Glomerular visceral epithelial cell (primary cell): ENCODE data around the gene SLC20A1.
A peak's percentile ranks its signal among the peaks of the same experiment; 100 is the strongest.
"Not testable (repeated sequence)": the region's sequence is repeated elsewhere in the genome, so short reads cannot be mapped to it uniquely, and the experiment has no call there.

Experiments used
- DNase-seq: peaks from one replicate; pipeline ENCODE4 v3.0.0-alpha.2; 2016; ENCODE audit errors: extremely low spot score

The SLC20A1 gene

GRCh38 chr2:112683550-112684414 lies 38.0 kb downstream of the SLC20A1 start:
- no peak for DNase-seq

DNA sequence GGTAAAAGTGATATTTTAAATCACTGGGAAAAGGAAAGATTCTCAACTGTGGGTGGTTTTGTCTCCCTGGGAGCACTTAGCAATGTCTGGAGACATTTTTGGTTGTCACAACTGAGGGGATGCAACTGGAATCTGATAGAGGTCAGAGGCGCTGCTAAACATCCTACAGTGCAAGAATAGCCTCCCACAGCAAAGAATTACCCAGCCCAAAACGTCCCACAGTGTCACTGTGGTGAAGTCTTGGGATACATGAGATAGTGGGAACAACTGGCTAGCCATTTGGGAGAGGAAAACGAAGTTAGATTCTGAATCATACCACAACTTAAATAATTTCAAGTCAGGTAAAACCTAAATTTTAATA lies 38.7 kb downstream of the SLC20A1 start:
- DNase-seq = no peak

DNA sequence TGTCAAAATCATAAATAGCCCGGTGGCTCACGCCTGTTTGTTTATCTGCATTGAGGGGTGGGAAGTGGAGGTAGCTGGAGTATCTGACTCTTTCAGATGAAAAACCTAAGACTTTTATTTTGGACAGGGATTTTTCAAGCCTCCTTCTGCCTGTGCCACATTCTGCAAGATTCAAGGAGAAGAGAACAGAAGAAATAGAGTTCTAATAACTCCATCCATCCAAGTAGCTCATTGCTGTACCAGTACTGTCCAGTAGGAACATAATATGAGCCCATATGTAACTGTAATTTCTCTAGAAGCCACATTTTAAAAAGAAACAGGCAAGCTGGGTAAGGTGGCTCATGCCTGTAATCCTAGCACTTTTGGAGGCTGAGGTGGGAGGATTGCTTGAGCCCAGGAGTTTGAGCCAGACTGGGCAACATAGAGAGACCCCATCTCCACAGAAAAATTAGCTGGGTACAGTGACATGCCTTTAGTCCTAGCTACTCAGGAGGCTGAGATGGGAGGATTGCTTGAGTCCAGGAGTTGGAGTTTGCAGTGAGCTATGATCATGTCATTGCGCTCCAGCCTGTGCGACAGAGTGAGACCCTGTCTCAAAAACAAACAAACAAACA lies 39.6 kb downstream of the SLC20A1 start:
- no peak for DNase-seq

- no peak for DNase-seq
Measured at GRCh38 chr2:112686348-112687217, 40.8 kb downstream of the SLC20A1 start.

- DNase-seq = no peak
Measured at GRCh38 chr2:112687522-112687921, 41.8 kb downstream of the SLC20A1 start.

DNA sequence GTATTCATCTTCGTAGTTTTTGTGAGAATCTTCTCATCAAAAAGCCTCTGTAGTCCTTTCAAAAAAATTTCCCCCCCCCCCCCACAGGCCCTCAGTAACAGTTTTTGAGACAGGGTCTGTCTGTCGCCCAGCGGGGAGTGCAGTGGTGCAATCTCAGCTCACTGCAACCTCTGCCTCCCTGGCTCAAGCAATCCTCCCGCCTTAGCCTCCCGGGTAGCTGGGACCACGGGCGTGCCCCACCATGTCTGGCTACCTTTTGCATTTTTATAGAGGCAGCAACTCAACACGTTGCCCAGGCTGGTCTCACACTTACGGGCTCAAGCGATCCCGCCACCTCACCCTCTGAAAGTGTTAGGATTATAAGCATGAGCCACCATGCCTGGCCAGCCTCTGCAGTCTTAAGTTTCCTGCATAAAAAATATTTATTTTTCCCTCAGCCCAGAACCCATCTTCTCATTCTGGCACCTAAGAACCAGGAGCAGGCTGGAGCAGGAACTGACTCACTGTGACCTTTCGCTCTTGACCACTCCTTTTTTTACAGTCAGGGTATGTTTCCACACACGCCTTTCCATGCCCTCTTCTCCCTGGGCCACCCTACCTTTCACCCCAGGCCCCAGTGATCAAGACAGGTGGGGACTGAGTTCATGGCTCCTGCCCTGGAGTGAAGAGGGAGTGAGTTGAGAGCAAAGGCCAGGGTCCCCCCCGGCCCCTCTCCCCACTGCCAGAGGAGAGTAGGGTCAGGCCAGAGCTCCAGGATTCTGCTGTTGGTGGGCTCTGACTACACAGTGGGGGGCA lies 42.5 kb downstream of the SLC20A1 start:
- DNase-seq = no peak

DNA sequence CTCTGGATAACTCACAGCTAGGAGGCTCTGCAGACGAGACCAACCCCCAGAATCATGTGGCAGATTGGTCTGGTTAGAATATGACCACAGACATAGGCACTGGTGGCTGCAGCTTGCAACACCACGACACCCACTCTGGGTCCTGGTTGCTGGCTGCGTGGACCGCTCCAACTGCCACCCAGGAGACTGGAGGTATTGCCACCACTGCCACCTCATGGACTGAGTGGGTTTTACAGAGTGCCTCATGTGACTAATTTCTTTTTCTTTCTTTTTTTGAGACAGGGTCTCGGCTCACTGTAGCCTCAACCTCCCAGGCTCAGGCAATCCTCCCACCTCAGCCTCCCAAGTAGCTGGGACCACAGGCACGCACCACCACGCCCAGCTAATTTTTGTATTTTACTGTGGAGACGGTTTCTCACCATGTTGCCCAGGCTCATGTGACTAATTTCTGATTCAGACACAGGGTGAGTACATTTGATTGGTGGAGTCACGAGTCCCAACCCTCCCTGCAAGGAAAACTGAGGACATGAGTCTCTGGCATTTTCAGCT lies 45.2 kb downstream of the SLC20A1 start:
- peak; percentile 50 for DNase-seq

DNA sequence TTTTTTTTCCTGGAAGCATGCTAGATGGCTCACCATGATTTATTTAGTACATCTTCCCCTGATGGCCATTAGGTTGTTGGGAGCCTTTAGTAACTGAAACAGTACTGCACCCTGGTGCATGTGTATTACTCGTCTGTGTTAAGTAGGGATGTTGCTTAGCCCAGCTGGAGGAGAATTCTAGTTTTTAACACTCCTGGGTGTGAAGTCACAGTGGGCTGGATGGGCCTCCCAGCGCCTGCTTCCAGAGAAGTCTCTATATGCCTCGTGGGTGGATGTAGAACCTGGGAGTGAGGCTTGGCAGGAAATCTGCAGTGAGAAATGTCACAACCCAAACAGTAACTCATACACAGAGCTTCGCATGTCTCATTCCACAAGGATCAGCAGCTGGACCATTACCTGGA lies 46.1 kb downstream of the SLC20A1 start:
- DNase-seq = peak; percentile 9

DNA sequence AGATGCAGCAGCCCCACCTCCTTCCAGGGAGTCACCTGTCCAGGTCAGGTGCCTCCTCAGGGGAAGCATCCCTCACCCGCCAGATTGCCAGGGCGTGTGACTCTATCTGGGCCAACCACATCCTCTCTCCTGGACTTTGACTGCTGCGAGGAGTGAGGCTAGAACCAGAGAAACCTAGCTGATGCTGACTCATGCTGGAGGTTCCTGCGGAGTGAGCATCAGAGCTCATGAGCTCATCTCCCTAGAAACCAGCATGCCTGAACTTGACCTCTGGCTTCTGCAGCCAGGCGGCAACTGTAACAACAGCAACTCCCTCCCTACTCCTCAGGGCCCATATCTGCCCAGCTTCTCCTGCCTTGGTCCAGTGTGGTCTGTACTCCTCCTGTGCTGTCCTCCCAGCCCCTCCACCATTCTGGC lies 46.8 kb downstream of the SLC20A1 start:
- peak; percentile 95 for DNase-seq

- peak; percentile 18 for DNase-seq
Measured at GRCh38 chr2:112692918-112693317, 47.2 kb downstream of the SLC20A1 start.

- DNase-seq = no peak
Measured at GRCh38 chr2:112693596-112693995, 47.9 kb downstream of the SLC20A1 start.

GRCh38 chr2:112694182-112694581 lies 48.4 kb downstream of the SLC20A1 start:
- no peak for DNase-seq

DNA sequence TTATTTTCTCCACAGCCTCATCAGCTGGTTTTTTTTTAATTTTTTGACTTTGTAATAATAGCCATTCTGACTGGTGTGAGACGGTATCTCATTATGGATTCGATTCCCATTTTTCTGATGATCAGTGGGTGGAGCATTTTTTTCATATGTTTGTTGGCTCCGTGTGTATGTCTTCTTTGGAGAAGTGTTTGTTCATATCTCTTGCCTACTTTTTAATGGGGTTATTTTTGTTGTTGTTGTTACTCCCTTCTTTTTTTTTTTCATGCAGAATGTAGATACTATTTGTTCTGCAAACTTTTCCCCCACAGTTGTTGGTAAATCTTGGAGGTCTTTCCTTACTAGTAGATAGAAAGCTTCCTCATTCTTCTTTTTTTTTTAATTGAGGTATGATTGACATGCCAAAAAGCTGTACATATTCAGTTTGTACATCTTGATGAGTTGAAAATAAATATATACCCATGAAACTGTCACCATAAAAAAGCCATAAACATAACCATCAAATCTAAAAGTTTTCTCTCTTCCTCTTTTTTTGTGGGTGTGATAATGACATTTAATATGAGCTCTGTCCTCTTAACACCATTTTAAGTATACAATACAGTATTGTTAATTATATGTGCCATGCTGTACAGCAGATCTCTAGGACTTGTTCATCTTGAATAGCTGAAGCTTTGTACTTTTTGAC lies 53.2 kb downstream of the SLC20A1 start:
- DNase-seq = no peak

- no peak for DNase-seq
Measured at GRCh38 chr2:112699984-112700667, 54.4 kb downstream of the SLC20A1 start.

DNA sequence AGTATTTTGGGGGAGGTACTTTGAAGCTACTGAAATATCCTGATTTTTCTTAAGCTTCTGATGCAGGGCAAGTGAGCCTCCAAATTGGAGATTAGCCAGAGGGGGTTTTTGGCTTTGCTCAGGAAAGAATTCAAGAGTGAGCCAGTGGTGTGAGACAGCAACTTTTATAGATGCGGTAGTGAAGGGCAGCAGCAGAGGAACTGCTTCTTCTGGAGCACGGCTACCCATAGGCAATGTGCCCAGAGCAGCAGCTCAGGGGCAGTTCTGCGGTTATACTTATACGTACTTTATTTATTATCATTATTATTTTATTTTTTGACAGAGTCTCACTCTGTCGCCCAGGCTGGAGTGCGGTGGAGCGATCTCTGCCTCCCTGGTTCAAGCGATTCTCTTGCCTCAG lies 55.3 kb downstream of the SLC20A1 start:
- no peak for DNase-seq

DNA sequence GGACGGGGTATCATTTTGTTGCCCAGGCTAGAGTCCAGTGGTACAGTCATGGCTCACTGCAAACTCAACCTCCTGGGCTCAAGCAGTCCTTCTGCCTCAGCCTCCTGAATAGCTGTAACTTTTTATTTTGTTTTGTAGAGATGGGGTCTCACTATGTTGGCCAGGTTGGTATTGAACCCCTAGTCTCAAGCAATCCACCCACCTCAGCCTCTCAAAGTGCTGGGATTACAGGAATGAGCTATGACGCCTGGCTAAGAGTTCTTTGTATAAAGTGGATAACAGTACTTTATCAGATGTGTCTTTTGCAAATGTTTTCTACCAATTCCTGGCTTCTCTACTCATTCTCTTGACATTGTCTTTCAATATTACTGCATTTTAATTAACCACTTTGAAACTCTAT lies 57.9 kb downstream of the SLC20A1 start:
- DNase-seq = no peak

- peak; percentile 72 for DNase-seq
Measured at GRCh38 chr2:112705575-112705974, 59.8 kb downstream of the SLC20A1 start.

DNA sequence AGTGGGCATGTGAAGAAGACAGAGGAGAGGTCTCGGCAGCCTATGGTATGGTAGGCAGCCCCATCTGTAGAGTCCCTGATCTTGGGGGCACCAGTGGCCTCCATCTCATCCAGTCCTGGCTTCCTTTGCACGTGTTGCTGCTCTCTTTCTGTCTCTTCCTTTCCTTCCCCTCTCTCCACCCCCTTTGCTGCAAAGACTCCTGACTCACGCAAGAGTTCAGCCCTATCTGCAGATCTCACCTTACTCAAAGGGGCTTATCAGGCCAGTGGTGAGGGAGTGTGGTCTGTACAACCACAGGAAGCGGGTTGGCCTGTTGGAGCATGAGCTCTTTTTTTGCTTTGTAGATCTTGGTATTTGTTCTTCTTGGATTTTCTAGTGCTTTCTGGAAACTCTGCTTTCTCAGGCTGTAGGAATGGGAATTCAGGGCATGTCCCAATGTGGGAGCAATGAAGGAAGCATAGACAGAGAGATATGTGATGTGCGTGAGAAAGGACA lies 60.5 kb downstream of the SLC20A1 start:
- DNase-seq = peak; percentile 75

DNA sequence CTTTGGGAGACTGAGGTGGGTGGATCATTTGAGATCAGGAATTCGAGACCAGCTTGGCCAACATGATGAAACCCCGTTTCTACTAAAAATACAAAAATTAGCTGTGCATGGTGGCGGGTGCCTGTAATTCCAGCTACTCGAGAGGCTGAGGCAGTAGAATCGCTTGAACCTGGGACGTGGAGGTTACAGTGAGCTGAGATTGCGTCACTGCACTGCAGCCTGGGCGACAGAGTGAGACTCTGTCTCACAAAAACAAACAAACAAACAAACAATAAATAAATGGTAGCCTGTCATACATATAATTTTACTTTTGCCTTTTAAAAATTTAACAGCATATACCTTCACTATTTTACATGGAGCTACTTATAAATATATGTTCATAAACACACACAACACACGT lies 61.2 kb downstream of the SLC20A1 start:
- DNase-seq = not testable (repeated sequence)

DNA sequence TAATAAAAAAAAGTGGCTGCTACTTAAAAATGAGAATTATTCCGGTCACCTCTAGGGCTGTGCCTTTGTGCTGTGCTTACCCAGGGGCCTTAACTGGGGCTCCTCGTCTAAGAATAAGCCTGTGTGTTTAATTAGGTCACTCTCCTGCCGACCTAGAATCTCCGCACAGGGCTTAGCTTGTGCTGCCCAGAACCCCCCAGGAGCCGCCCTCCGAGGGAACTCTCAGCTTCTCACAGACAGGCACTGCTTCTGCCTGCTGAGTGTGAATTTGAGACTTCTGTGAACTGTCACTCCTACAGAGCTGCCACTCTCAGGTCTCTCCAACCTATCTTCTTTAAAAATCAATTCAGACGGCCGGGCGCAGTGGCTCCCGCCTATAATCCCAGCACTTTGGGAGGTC lies 63.2 kb downstream of the SLC20A1 start:
- no peak for DNase-seq
